Mesendoderm (in vitro differentiated cells): ENCODE results near the gene IGFBP6.

Source experiments
- DNase-seq: peaks from one replicate; pipeline ENCODE4 v3.0.0; 2013
- H2AK5ac ChIP-seq: 2 replicates; pipeline ENCODE4 v1.6.1; 2013; ENCODE audit warnings: low read length, inconsistent platforms
- H2BK120ac ChIP-seq: 2 replicates; pipeline ENCODE4 v1.6.1; 2013; ENCODE audit warnings: low read depth, mild to moderate bottlenecking, low read length, moderate library complexity, mixed read lengths
- H2BK15ac ChIP-seq: replicated peaks from 2 replicates; pipeline ENCODE4 v1.6.1; 2013; ENCODE audit warnings: low read depth, mild to moderate bottlenecking, moderate library complexity
- H2BK5ac ChIP-seq: 2 replicates; pipeline ENCODE4 v1.6.1; 2013; ENCODE audit warnings: low read length, inconsistent platforms
- H3K18ac ChIP-seq: 2 replicates; pipeline ENCODE4 v1.6.1; 2013; ENCODE audit warnings: mild to moderate bottlenecking, low read length, mixed read lengths
- H3K23ac ChIP-seq: one replicate; pipeline ENCODE4 v1.6.1; 2013; ENCODE audit warnings: low read length
- H3K27ac ChIP-seq: 2 replicates; pipeline ENCODE4 v1.5.1; 2013; ENCODE audit warnings: low read depth, mild to moderate bottlenecking, inconsistent platforms, low read length, moderate library complexity
- H3K27me3 ChIP-seq: 2 replicates; pipeline ENCODE4 v1.6.1; 2013; ENCODE audit warnings: low read length, control low read depth, mild to moderate bottlenecking, inconsistent platforms; ENCODE audit not compliant: insufficient read depth, poor library complexity
- H3K36me3 ChIP-seq: 2 replicates; pipeline ENCODE4 v1.6.1; 2013; ENCODE audit warnings: low read length, inconsistent platforms; ENCODE audit not compliant: control insufficient read depth, insufficient read depth
- H3K4ac ChIP-seq: one replicate; pipeline ENCODE4 v1.6.1; 2013; ENCODE audit warnings: low read depth, mild to moderate bottlenecking, low read length, moderate library complexity
- H3K4me1 ChIP-seq: 2 replicates; pipeline ENCODE4 v1.6.1; 2013; ENCODE audit warnings: low read depth, low read length, inconsistent platforms; ENCODE audit not compliant: control insufficient read depth
- H3K4me2 ChIP-seq: 2 replicates; pipeline ENCODE4 v1.6.1; 2013; ENCODE audit warnings: low read length
- H3K4me3 ChIP-seq: 2 replicates; pipeline ENCODE4 v1.5.1; 2013; ENCODE audit warnings: mild to moderate bottlenecking, low read length
- H3K56ac ChIP-seq: one replicate; pipeline ENCODE4 v1.6.1; 2013; ENCODE audit warnings: low read length
- H3K79me1 ChIP-seq: 2 replicates; pipeline ENCODE4 v1.6.1; 2013; ENCODE audit warnings: low read length, inconsistent platforms
- H3K79me2 ChIP-seq: 2 replicates; pipeline ENCODE4 v1.6.1; 2013; ENCODE audit warnings: mild to moderate bottlenecking, low read length; ENCODE audit not compliant: control insufficient read depth, insufficient read depth
- H3K9ac ChIP-seq: 2 replicates; pipeline ENCODE4 v1.6.1; 2013; ENCODE audit warnings: low read length, inconsistent platforms
- H4K5ac ChIP-seq: one replicate; pipeline ENCODE4 v1.6.1; 2013; ENCODE audit warnings: low read length
- H4K8ac ChIP-seq: one replicate; pipeline ENCODE4 v1.6.1; 2013; ENCODE audit warnings: low read depth, mild to moderate bottlenecking, control low read depth, low read length, moderate library complexity
- WGBS: extraction: QIAGEN DNeasy Blood & Tissue Kit; methylation state at CpG from one replicate; pipeline ENCODE4 v1.1.7; 2013; ENCODE audit warnings: low lambda C conversion rate, missing lambda C conversion rate; ENCODE audit not compliant: insufficient coverage; ENCODE audit errors: extremely low coverage; 5-methylcytosine and 5-hydroxymethylcytosine counted together

Gene IGFBP6

GRCh38 chr12:53069621-53070410 lies 27.7 kb upstream of the IGFBP6 start:
- Histone ChIP-seq H2BK15ac (no peak overlapping the region), H3K27me3 (no peaks in the 10 kb centered on the region), H3K4me2 (no peak overlapping the region), H3K56ac (no peak overlapping the region), H3K79me1 (no peaks in the 10 kb centered on the region), H3K23ac (no peak overlapping the region), H4K8ac (no peak overlapping the region), H3K4me3 (no peak overlapping the region), H2AK5ac (no peak overlapping the region), H2BK5ac (no peak overlapping the region), H3K79me2 (no peaks in the 10 kb centered on the region), H2BK120ac (no peak overlapping the region), H3K9ac (no peak overlapping the region), H3K18ac (no peak overlapping the region), H3K4me1 (peaks cover 2% of the 10 kb centered on the region), H4K5ac (no peak overlapping the region), H3K27ac (no peak overlapping the region), H3K36me3 (no peaks in the 10 kb centered on the region), H3K4ac (no peak overlapping the region)
- no peak for DNase-seq
- no CpG with 5 or more reads among the region's 12 CpGs for WGBS

GRCh38 chr12:53070877-53071492 lies 26.5 kb upstream of the IGFBP6 start:
- DNase-seq: peak; percentile 70
- no peaks in the 10 kb centered on the region for H3K36me3 ChIP-seq
- WGBS: no CpG with 5 or more reads among the region's 7 CpGs

GRCh38 chr12:53071591-53072551 lies 25.6 kb upstream of the IGFBP6 start:
- Histone ChIP-seq H3K4me2 (no peak overlapping the region), H3K56ac (no peak overlapping the region), H2AK5ac (no peak overlapping the region), H3K36me3 (no peaks in the 10 kb centered on the region), H3K4me1 (peaks cover 2% of the 10 kb centered on the region), H4K8ac (no peak overlapping the region), H3K9ac (no peak overlapping the region), H2BK5ac (no peak overlapping the region), H4K5ac (no peak overlapping the region), H3K79me1 (no peaks in the 10 kb centered on the region), H2BK120ac (no peak overlapping the region), H3K18ac (no peak overlapping the region), H3K79me2 (no peaks in the 10 kb centered on the region), H2BK15ac (no peak overlapping the region), H3K27me3 (no peaks in the 10 kb centered on the region), H3K4ac (no peak overlapping the region), H3K4me3 (no peak overlapping the region), H3K27ac (no peak overlapping the region), H3K23ac (no peak overlapping the region)
- WGBS: no CpG with 5 or more reads among the region's 11 CpGs
- DNase-seq: peak; percentile 65

More at GRCh38 chr12:53070877-53071492, 26.5 kb upstream of the IGFBP6 start:
- H3K79me2 ChIP-seq: no peaks in the 10 kb centered on the region
- no peak overlapping the region for H2BK15ac ChIP-seq
- no peaks in the 10 kb centered on the region for H3K27me3 ChIP-seq
- no peak overlapping the region for H3K56ac ChIP-seq
- no peak overlapping the region for H2AK5ac ChIP-seq
- H3K9ac ChIP-seq: no peak overlapping the region
- H3K27ac ChIP-seq: no peak overlapping the region
- no peak overlapping the region for H4K5ac ChIP-seq
- no peak overlapping the region for H4K8ac ChIP-seq
- H3K79me1 ChIP-seq: no peaks in the 10 kb centered on the region
- H3K4ac ChIP-seq: no peak overlapping the region
- H3K4me2 ChIP-seq: no peak overlapping the region
- H3K4me1 ChIP-seq: peaks cover 2% of the 10 kb centered on the region
- H3K23ac ChIP-seq: no peak overlapping the region
- no peak overlapping the region for H3K18ac ChIP-seq
- H2BK5ac ChIP-seq: no peak overlapping the region
- H2BK120ac ChIP-seq: no peak overlapping the region
- H3K4me3 ChIP-seq: no peak overlapping the region

GRCh38 chr12:53073881-53074280 lies 23.6 kb upstream of the IGFBP6 start:
- no peak overlapping the region for H3K4ac ChIP-seq
- no peak overlapping the region for H4K5ac ChIP-seq
- H3K27ac ChIP-seq: no peak overlapping the region
- no peak overlapping the region for H3K23ac ChIP-seq
- H3K4me2 ChIP-seq: no peak overlapping the region
- H3K9ac ChIP-seq: no peak overlapping the region
- H3K27me3 ChIP-seq: no peaks in the 10 kb centered on the region
- H3K79me2 ChIP-seq: no peaks in the 10 kb centered on the region
- H2BK15ac ChIP-seq: no peak overlapping the region
- H3K18ac ChIP-seq: no peak overlapping the region
- DNase-seq: no peak
- no peak overlapping the region for H3K56ac ChIP-seq
- H3K36me3 ChIP-seq: no peaks in the 10 kb centered on the region
- H2BK120ac ChIP-seq: no peak overlapping the region
- H2BK5ac ChIP-seq: no peak overlapping the region
- no peak overlapping the region for H2AK5ac ChIP-seq
- no peak overlapping the region for H4K8ac ChIP-seq
- no CpG with 5 or more reads among the region's 6 CpGs for WGBS
- H3K79me1 ChIP-seq: no peaks in the 10 kb centered on the region
- H3K4me1 ChIP-seq: peaks cover 3% of the 10 kb centered on the region
- no peak overlapping the region for H3K4me3 ChIP-seq

GRCh38 chr12:53074283-53074998 lies 23.0 kb upstream of the IGFBP6 start:
- no peaks in the 10 kb centered on the region for H3K27me3 ChIP-seq
- H3K4ac ChIP-seq: no peak overlapping the region
- H3K9ac ChIP-seq: no peak overlapping the region
- H3K56ac ChIP-seq: no peak overlapping the region
- H3K4me3 ChIP-seq: no peak overlapping the region
- no peak overlapping the region for H4K5ac ChIP-seq
- no peak overlapping the region for H3K4me2 ChIP-seq
- H3K18ac ChIP-seq: no peak overlapping the region
- H3K79me2 ChIP-seq: no peaks in the 10 kb centered on the region
- WGBS: no CpG with 5 or more reads among the region's 11 CpGs
- H2BK15ac ChIP-seq: no peak overlapping the region
- no peaks in the 10 kb centered on the region for H3K36me3 ChIP-seq
- H3K79me1 ChIP-seq: no peaks in the 10 kb centered on the region
- no peak for DNase-seq
- peaks cover 3% of the 10 kb centered on the region for H3K4me1 ChIP-seq
- H4K8ac ChIP-seq: no peak overlapping the region
- H2BK5ac ChIP-seq: no peak overlapping the region
- H3K23ac ChIP-seq: no peak overlapping the region
- H2AK5ac ChIP-seq: no peak overlapping the region
- H2BK120ac ChIP-seq: no peak overlapping the region
- H3K27ac ChIP-seq: no peak overlapping the region
